GM12873 (cell line): ENCODE measurements around the gene KLF11.

Source experiments
- CTCF ChIP-seq: IDR thresholded peaks from 2 replicates; pipeline ENCODE4 v1.5.1; 2012; ENCODE audit warnings: low read depth, mild to moderate bottlenecking, moderate library complexity, low read length, control low read depth; ENCODE audit not compliant: insufficient read depth; ENCODE audit errors: missing control alignments

Gene KLF11

DNA sequence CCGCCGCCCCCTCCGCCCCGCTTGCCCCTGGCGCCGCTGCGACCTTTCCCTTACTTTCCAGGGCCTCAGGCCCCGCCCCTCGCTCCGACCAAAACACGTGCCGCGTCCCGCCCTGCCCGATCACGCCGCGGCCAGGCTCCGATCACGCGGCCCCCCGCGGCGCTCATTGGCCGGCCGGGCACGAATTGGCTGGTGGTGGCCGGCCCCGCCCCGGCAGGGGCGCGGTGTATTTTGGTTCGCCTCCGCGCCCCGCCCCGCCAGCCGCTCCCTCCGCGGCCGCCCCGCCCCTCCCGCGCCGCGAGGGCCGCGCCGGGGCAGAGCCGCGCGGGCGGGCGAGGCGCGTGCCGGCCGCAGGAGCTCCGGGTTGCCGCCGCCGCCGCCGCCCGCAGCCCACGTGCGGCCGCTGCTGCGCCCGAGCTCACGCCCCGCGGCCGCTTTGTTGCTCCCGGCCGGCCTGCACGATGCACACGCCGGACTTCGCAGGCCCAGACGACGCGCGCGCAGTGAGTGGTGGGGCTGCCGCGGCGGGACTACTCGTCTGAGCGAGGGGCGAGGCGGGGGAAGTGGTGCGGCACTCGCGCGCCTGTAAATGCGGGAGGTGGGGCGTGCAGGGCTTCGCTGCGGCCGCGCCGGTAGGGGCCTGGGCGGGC, at the start of gene KLF11:
TSS of gene KLF11 (plus strand) at position 295 of the 650 bp plus-strand sequence. CDS start at position 462, 167 bp downstream.
- no peak for TF ChIP-seq CTCF

- no peak for TF ChIP-seq CTCF
Measured at GRCh38 chr2:9994462-9994861, 48.9 kb upstream of the KLF11 start.

DNA sequence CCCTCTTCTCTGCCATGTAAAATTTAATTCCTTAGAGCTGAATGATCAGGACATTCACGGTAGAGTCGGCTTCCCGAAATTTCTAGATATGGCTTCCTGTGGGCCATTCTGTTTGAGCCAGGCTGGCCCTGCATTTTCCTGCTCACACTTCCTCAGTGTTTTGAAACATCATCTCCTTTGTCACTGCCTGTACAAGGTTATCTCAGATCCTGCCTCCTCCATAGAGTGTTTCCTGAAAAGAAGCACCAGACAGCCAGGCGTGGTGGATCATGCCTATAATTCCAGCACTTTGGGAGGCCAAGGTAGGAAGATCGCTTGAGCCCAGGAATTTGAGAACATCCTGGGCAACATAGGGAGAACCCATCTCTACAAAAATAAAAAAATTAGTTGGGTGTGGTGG, 48.3 kb upstream of the KLF11 start:
- no peak for TF ChIP-seq CTCF

DNA sequence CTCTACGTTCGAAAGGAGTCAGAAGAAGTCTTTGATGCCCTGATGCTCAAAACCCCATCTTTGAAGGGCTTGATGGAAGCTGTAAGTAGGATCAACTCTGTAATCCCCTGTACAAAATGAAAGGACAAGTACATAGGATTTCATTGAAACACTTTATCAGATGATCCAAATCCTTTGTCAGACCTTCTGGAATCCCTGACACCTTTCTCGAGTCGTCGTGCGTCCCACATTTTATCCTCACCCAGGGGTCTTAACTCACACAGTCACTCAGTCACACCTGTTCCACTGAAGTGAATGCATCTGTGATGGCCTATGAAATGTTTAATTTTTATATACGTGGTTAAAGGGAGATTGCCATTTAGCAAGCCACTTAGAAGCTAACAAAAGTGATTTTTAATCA, 47.0 kb upstream of the KLF11 start:
- TF ChIP-seq CTCF = no peak

DNA sequence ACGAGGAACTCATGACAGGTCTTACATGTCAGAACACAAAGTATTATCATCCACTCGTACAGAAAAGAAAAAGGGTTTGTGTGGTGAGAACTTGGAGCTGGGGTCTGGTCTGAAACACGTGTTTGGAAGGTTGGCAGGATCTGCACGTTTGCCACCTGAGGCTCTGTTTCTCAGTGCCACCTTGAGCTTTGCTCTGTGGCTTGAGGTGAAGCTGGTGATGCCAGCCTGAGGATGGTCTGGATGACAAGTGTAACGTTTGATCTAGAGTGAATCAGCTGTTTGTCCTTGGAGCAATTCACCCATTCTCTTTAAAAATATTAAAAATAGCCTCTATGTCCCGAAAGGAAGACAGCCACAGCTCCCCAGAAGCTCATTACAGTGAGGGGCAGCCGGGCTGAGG, 45.4 kb upstream of the KLF11 start:
- TF ChIP-seq CTCF = no peak

DNA sequence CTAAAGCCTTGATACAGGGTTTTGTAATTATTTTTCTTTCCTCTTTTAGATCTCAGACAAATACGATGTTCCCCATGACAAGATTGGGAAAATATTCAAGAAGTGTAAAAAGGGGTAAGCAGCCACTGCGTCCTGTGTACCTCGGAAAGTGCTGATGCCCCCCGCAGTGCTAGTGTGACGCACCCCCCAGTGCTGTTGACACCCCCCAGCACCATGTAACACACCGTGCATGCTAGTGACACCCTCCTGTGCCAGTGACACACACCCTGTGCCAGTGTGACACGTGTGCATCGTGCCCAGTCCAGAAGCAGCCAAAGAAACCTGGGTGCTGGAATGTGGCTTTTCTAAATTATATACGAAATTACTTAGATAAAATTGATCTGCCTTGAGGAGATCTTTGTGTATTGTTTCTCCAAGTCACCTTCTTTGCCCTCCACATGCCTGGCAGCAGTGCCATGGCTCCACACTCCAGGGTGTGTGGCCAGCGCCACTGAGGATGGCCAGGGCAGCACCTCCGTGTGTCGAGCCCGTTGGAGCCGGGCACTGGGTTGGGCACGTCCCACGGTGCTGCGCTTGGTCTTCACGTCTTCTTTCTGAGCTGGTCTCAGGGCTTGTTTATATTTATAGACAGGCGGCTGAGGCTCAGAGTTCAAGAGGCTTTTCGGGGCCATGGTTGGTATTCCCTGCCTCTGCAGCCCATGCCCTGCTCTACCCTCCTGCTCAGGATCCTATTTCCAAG, 44.3 kb upstream of the KLF11 start:
- TF ChIP-seq CTCF = no peak

GRCh38 chr2:9999693-10000092, 43.7 kb upstream of the KLF11 start:
- TF ChIP-seq CTCF = no peak
